H1 (cell line): Measurements from ENCODE around the gene KIR2DL1. TPM values are rescaled to one million over a fixed set of nuclear protein-coding genes. Genes with fewer than 3 reads are reported as not detected.
"Not testable (repeated sequence)": the region's sequence is repeated elsewhere in the genome, so short reads cannot be mapped to it uniquely, and the experiment has no call there.

ENCODE experiments used
- CTCF ChIA-PET: fragments of 300-600 bp; sonication (Branson Sonifier 250); formaldehyde crosslinking; loops from one replicate; lab custom pipeline; 2021; ENCODE audit not compliant: partially characterized antibody; lab: Charles Lee
- POLR2A ChIA-PET: fragments of 300-600 bp; sonication (Branson Sonifier 250); formaldehyde crosslinking; loops from one replicate; lab custom pipeline; 2021; ENCODE audit warnings: inconsistent platforms; ENCODE audit not compliant: partially characterized antibody; lab: Charles Lee
- DNase-seq, 2 experiments: peaks; one replicate each; pipeline versions ENCODE4 v3.0.0 to v3.0.0-alpha.2; 2010 to 2022; ENCODE audit warnings: low spot score in 2 of 2, low read depth in 1 of 2, mixed read lengths in 1 of 2
- FAIRE-seq: peaks from 2 replicates; lab custom pipeline; 2011; peaks lifted over from hg19 to GRCh38; lab: Jason Lieb, UNC
- H2AFZ ChIP-seq: 2 replicates; pipeline ENCODE4 v1.8.1; 2012; ENCODE audit warnings: low read length, inconsistent platforms
- H2AK5ac ChIP-seq: 2 replicates; pipeline ENCODE4 v1.6.1; 2013; ENCODE audit warnings: low read depth, low read length
- H2BK120ac ChIP-seq: replicated peaks from 2 replicates; pipeline ENCODE3; 2013; ENCODE audit warnings: low read depth, low read length, inconsistent platforms
- H2BK12ac ChIP-seq: 2 replicates; pipeline ENCODE4 v1.6.1; 2013; ENCODE audit warnings: low read depth, low read length
- H2BK15ac ChIP-seq: 2 replicates; pipeline ENCODE4 v1.6.1; 2013; ENCODE audit warnings: low read length
- H2BK20ac ChIP-seq: 2 replicates; pipeline ENCODE4 v1.6.1; 2013; ENCODE audit warnings: low read length
- H2BK5ac ChIP-seq: 2 replicates; pipeline ENCODE4 v1.6.1; 2013; ENCODE audit warnings: low read depth, low read length
- H3K14ac ChIP-seq: 2 replicates; pipeline ENCODE4 v1.6.1; 2013; ENCODE audit warnings: inconsistent platforms; ENCODE audit not compliant: insufficient read length
- H3K18ac ChIP-seq: 2 replicates; pipeline ENCODE4 v1.6.1; 2013; ENCODE audit warnings: low read length; ENCODE audit errors: extremely low read depth
- H3K23ac ChIP-seq: 2 replicates; pipeline ENCODE4 v1.6.1; 2013; ENCODE audit warnings: inconsistent platforms; ENCODE audit not compliant: insufficient read length
- H3K23me2 ChIP-seq: 2 replicates; pipeline ENCODE4 v1.6.1; 2013; ENCODE audit warnings: low read depth, low read length
- H3K27ac ChIP-seq: 2 replicates; pipeline ENCODE4 v1.6.1; 2011; ENCODE audit warnings: low read depth, low read length, inconsistent platforms
- H3K27me3 ChIP-seq, 4 experiments: replicated peaks in 1 of 4; 1 replicate in 1 of 4; 2 replicates in 3 of 4; pipeline versions ENCODE4 v1.6.1 to v1.8.1; 2011 to 2013; ENCODE audit warnings: low read length in 3 of 4, mild to moderate bottlenecking in 3 of 4, inconsistent platforms in 2 of 4, mixed read lengths in 2 of 4, moderate library complexity in 1 of 4; ENCODE audit not compliant: control insufficient read depth in 3 of 4, insufficient read depth in 3 of 4; ENCODE audit errors: extremely low read depth in 1 of 4
- H3K36me3 ChIP-seq, 4 experiments: 2 replicates each; pipeline versions ENCODE4 v1.6.1 to v1.8.1; 2011 to 2013; ENCODE audit warnings: mild to moderate bottlenecking in 4 of 4, low read length in 3 of 4, moderate library complexity in 2 of 4, control low read depth in 1 of 4, inconsistent platforms in 1 of 4; ENCODE audit not compliant: insufficient read depth in 4 of 4, control insufficient read depth in 2 of 4
- H3K4ac ChIP-seq: replicated peaks from 2 replicates; pipeline ENCODE3; 2013; ENCODE audit warnings: low read length, low read depth, mixed read lengths, inconsistent platforms; ENCODE audit not compliant: insufficient read length
- H3K4me1 ChIP-seq, 4 experiments: replicated peaks in 1 of 4; 1 replicate in 1 of 4; 2 replicates in 3 of 4; pipeline versions ENCODE4 v1.6.1 to v1.8.1; 2011 to 2013; ENCODE audit warnings: low read length in 3 of 4, inconsistent platforms in 2 of 4, mixed read lengths in 1 of 4; ENCODE audit not compliant: insufficient read depth in 4 of 4, control insufficient read depth in 3 of 4
- H3K4me2 ChIP-seq, 2 experiments: 2 replicates each; pipeline versions ENCODE4 v1.6.1 to v1.8.1; 2011 to 2013; ENCODE audit warnings: low read depth in 2 of 2, low read length in 2 of 2, control low read depth in 1 of 2, inconsistent platforms in 1 of 2, mild to moderate bottlenecking in 1 of 2; ENCODE audit not compliant: insufficient read depth in 1 of 2
- H3K4me3 ChIP-seq, 4 experiments: fragments of 200-600, 300-600 bp in 1 of 4; sonication (generic), shearing (Covaris generic), sonication (Bioruptor Twin) in 1 of 4; 2 replicates each; pipeline versions ENCODE4 v1.5.1 to v1.8.1; 2011 to 2016; ENCODE audit warnings: low read length in 4 of 4, low read depth in 3 of 4, control low read depth in 2 of 4, inconsistent platforms in 2 of 4, mild to moderate bottlenecking in 2 of 4, mixed read lengths in 1 of 4, moderate library complexity in 1 of 4; ENCODE audit not compliant: insufficient read depth in 2 of 4; ENCODE audit errors: extremely low read depth in 1 of 4
- H3K56ac ChIP-seq: replicated peaks from 2 replicates; pipeline ENCODE3; 2013; ENCODE audit warnings: low read depth, mild to moderate bottlenecking, mixed read lengths, low read length, inconsistent platforms; ENCODE audit not compliant: insufficient read length
- H3K79me1 ChIP-seq: 2 replicates; pipeline ENCODE4 v1.6.1; 2013; ENCODE audit warnings: low read depth, low read length, control low read depth
- H3K79me2 ChIP-seq, 2 experiments: 2 replicates each; pipeline versions ENCODE4 v1.6.1 to v1.8.1; 2012 to 2013; ENCODE audit warnings: low read length in 2 of 2, mild to moderate bottlenecking in 2 of 2, inconsistent platforms in 1 of 2; ENCODE audit not compliant: insufficient read depth in 2 of 2, control insufficient read depth in 1 of 2
- H3K9ac ChIP-seq, 4 experiments: replicated peaks in 1 of 4; 1 replicate in 1 of 4; 2 replicates in 3 of 4; pipeline versions ENCODE4 v1.6.1 to v1.8.1; 2011 to 2013; ENCODE audit warnings: low read depth in 3 of 4, low read length in 3 of 4, control low read depth in 2 of 4, mild to moderate bottlenecking in 2 of 4, moderate library complexity in 2 of 4, inconsistent platforms in 1 of 4; ENCODE audit errors: extremely low read depth in 1 of 4
- H3K9me3 ChIP-seq, 2 experiments: 2 replicates each; pipeline versions ENCODE4 v1.6.1 to v1.8.1; 2012 to 2013; ENCODE audit warnings: mild to moderate bottlenecking in 2 of 2, moderate library complexity in 2 of 2, control low read depth in 1 of 2, inconsistent platforms in 1 of 2, low read depth in 1 of 2, low read length in 1 of 2, mixed read lengths in 1 of 2; ENCODE audit not compliant: insufficient read depth in 2 of 2
- H4K20me1 ChIP-seq, 2 experiments: replicated peaks in 1 of 2; 2 replicates each; pipeline versions ENCODE3 to v1.8.1; 2011 to 2013; ENCODE audit warnings: inconsistent platforms in 2 of 2, low read length in 2 of 2, mild to moderate bottlenecking in 1 of 2; ENCODE audit not compliant: insufficient read depth in 2 of 2, control insufficient read depth in 1 of 2
- H4K5ac ChIP-seq: 2 replicates; pipeline ENCODE4 v1.6.1; 2013; ENCODE audit warnings: low read length, low read depth, mixed read lengths, inconsistent platforms; ENCODE audit not compliant: insufficient read length
- H4K8ac ChIP-seq: 2 replicates; pipeline ENCODE4 v1.8.0; 2013; ENCODE audit warnings: mild to moderate bottlenecking, moderate library complexity, low read length, inconsistent platforms; ENCODE audit not compliant: insufficient read depth; ENCODE audit errors: extremely low read depth
- H4K91ac ChIP-seq: replicated peaks from 2 replicates; pipeline ENCODE3; 2013; ENCODE audit warnings: low read length, mixed read lengths, inconsistent platforms; ENCODE audit not compliant: insufficient read length
- JUN ChIP-seq: IDR thresholded peaks from 2 replicates; pipeline ENCODE4 v1.6.1; 2011; ENCODE audit warnings: low read depth, mild to moderate bottlenecking, improper control_type of control experiment, low read length
- NANOG ChIP-seq: IDR thresholded peaks from 2 replicates; pipeline ENCODE4 v1.6.1; 2011; ENCODE audit warnings: low read length, low read depth, mild to moderate bottlenecking, inconsistent platforms; ENCODE audit not compliant: insufficient read depth, poor library complexity, severe bottlenecking
- RAD21 ChIP-seq, 2 experiments: IDR thresholded peaks in 1 of 2; conservative IDR thresholded peaks in 1 of 2; 2 replicates each; pipeline ENCODE4 v1.6.1; 2011; ENCODE audit warnings: low read depth in 2 of 2, low read length in 2 of 2, improper control_type of control experiment in 1 of 2, inconsistent platforms in 1 of 2, mild to moderate bottlenecking in 1 of 2, moderate library complexity in 1 of 2
- ZNF274 ChIP-seq: IDR thresholded peaks from 2 replicates; pipeline ENCODE4 v1.7.0; 2012; ENCODE audit warnings: low read length, borderline replicate concordance; ENCODE audit errors: extremely low read depth
- WGBS, 2 experiments: shearing (Covaris generic) in 1 of 2; methylation state at CpG; one replicate each; pipeline versions ENCODE4 v1.1.6 to v1.1.7; 2013 to 2015; ENCODE audit warnings: low lambda C conversion rate in 2 of 2, mixed read lengths in 2 of 2, inconsistent platforms in 1 of 2, low coverage in 1 of 2, missing lambda C conversion rate in 1 of 2; ENCODE audit not compliant: insufficient replicate concordance in 2 of 2, insufficient coverage in 1 of 2, insufficient read length in 1 of 2; ENCODE audit errors: extremely low coverage in 1 of 2, missing lambda C conversion rate in 1 of 2; 5-methylcytosine and 5-hydroxymethylcytosine counted together
- polyA plus RNA-seq, 7 experiments: library from polyadenylated mRNA; depleted of rRNA in 3 of 7; stranded (reverse) in 5 of 7; unstranded in 2 of 7; fragments of >200 nt in 5 of 7; fragments of 200-250 nt in 2 of 7; gene quantifications; 1 replicate in 5 of 7; 2 replicates in 1 of 7; 4 replicates in 1 of 7; pipeline versions ENCODE4 v1.2.1 to v1.2.3, GENCODE V29; 2011 to 2013; ENCODE audit warnings: missing spikeins in 2 of 7, mixed read lengths in 2 of 7
- total RNA-seq: library from RNA; stranded (reverse); fragmentation: NEBNext Ultra II Directional; extraction: Animal tissue kit (Norgen Biotek cat#: 25700); gene quantifications from 2 replicates; pipeline ENCODE4 v1.2.1, GENCODE V29; 2021

Gene KIR2DL1
- total and polyA plus RNA-seq, 2 of the 8 experiments (the other 6 are each of a cell fraction or from before 2014, with no cell fraction given): not detected

DNA sequence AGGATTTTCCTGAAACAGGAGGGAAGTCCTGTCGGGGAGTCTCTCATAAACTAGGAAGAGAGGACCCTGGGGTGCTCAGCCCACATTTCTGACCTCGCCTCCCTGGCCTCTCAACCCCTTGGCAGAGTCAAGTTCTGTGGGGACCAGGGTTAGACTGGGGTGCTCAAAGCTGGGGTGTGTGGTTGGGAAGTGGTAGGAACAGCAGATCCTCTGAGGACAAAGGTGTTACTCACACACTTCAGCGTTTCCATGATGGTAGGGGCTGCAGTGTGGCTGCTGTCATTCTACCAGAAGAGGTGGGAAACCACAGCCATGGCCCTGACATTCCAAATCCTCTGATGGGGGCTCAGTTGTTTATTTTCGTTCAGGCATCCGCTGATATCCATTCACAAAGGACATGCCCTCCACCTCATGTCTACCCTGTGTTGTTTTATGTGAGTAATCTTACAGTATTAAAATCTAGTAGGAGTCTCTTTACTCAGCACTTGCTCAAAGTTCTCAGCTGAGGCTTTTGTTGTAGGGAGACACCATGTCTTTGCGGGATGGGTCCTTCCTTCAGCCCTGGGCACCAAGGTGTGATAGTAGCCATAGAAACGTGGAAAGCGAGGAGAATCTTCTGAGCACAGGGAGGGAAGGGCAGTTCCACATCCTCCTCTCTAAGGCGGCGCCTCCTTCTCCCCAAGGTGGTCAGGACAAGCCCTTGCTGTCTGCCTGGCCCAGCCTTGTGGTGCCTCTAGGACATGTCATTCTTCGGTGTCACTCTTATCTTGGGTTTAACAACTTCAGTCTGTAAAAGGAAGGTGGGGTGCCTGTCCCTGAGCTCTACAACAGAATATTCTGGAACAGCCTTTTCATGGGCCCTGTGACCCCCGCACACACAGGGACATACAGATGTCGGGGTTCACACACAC, 29.8 kb upstream of the KIR2DL1 start (continued):
- TF ChIP-seq NANOG (no peak), RAD21 (IDR thresholded peaks at IDR 0.05 in 1 of 2, conservative IDR thresholded peaks at IDR 0.05 in 1 of 2; ENCODE audit: low read depth in 2 of 2, low read length in 2 of 2) (no peak), JUN (no peak), ZNF274 (no peak)

DNA sequence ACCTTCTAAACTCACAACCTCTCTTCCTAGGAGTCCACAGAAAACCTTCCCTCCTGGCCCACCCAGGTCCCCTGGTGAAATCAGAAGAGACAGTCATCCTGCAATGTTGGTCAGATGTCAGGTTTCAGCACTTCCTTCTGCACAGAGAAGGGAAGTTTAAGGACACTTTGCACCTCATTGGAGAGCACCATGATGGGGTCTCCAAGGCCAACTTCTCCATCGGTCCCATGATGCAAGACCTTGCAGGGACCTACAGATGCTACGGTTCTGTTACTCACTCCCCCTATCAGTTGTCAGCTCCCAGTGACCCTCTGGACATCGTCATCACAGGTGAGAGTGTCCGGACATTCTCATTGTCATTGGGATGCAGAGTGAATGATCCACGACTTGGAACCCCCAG, 27.6 kb upstream of the KIR2DL1 start:
- H3K4me1 ChIP-seq, H2BK12ac ChIP-seq, H2BK120ac ChIP-seq, H2BK15ac ChIP-seq, H4K20me1 ChIP-seq, H3K4me2 ChIP-seq, H3K9ac ChIP-seq, H3K14ac ChIP-seq, H3K56ac ChIP-seq, H4K5ac ChIP-seq, H2BK20ac ChIP-seq, H3K4me3 ChIP-seq, CTCF ChIA-PET, H3K79me2 ChIP-seq, H4K91ac ChIP-seq, FAIRE-seq, H3K23ac ChIP-seq, H2AFZ ChIP-seq, H3K27ac ChIP-seq, H3K36me3 ChIP-seq, POLR2A ChIA-PET, H2BK5ac ChIP-seq, H4K8ac ChIP-seq, DNase-seq, H3K4ac ChIP-seq, H3K79me1 ChIP-seq, H3K23me2 ChIP-seq, H3K27me3 ChIP-seq, H3K18ac ChIP-seq, H2AK5ac ChIP-seq: not testable (repeated sequence)
- peaks cover 25 to 59% of the 10 kb centered on the region in 2 experiments; a peak in 3 of 4 replicates for H3K9me3 ChIP-seq
- 55% methylated on average over 5 of the region's 5 CpGs; no CpG with 5 or more reads in 1 of the 2 experiments for WGBS, 2 experiments
